ENCODE data around the gene C11orf71.

The C11orf71 gene

GRCh38 chr11:114400216-114400914, at the start of gene C11orf71, which contains the start of gene RBM7:
C11orf71 (minus strand) TSS chr11:114400511; CDS start chr11:114400331, 180 bp downstream.
RBM7 (plus strand) TSS chr11:114400666; CDS start chr11:114400672, 6 bp downstream.
- DNase-seq (ENCODE audit: low spot score), result peak; percentile 97

- no peak for DNase-seq (ENCODE audit: low spot score)
Observed at GRCh38 chr11:114449845-114450244, 49.5 kb upstream of the C11orf71 start.

- DNase-seq (ENCODE audit: low spot score), result no peak
Observed at GRCh38 chr11:114448749-114449482, 48.6 kb upstream of the C11orf71 start.

- DNase-seq (ENCODE audit: low spot score), result no peak
Observed at GRCh38 chr11:114447892-114448291, 47.6 kb upstream of the C11orf71 start.

GRCh38 chr11:114447444-114447843, 47.1 kb upstream of the C11orf71 start:
- no peak for DNase-seq (ENCODE audit: low spot score)

GRCh38 chr11:114442536-114442935, 42.2 kb upstream of the C11orf71 start:
- DNase-seq (ENCODE audit: low spot score), result no peak

GRCh38 chr11:114441921-114442320, 41.6 kb upstream of the C11orf71 start:
- no peak for DNase-seq (ENCODE audit: low spot score)

- DNase-seq (ENCODE audit: low spot score), result no peak
Observed at GRCh38 chr11:114440971-114441763, 40.9 kb upstream of the C11orf71 start.

GRCh38 chr11:114440121-114440860, 40.0 kb upstream of the C11orf71 start:
- DNase-seq (ENCODE audit: low spot score), result peak; percentile 38

- peak; percentile 99 for DNase-seq (ENCODE audit: low spot score)
Observed at GRCh38 chr11:114439229-114440120, 39.2 kb upstream of the C11orf71 start, which contains the start of gene REXO2. REXO2 (plus strand) TSS chr11:114439467; CDS start chr11:114439529, 62 bp downstream.

GRCh38 chr11:114438303-114438702, 38.0 kb upstream of the C11orf71 start:
- DNase-seq (ENCODE audit: low spot score), result no peak

GRCh38 chr11:114433376-114433775, 33.1 kb upstream of the C11orf71 start:
- no peak for DNase-seq (ENCODE audit: low spot score)

GRCh38 chr11:114432893-114433292, 32.6 kb upstream of the C11orf71 start:
- no peak for DNase-seq (ENCODE audit: low spot score)

- no peak for DNase-seq (ENCODE audit: low spot score)
Observed at GRCh38 chr11:114430290-114430689, 30.0 kb upstream of the C11orf71 start.

- DNase-seq (ENCODE audit: low spot score), result no peak
Observed at GRCh38 chr11:114426280-114426679, 26.0 kb upstream of the C11orf71 start.

- no peak for DNase-seq (ENCODE audit: low spot score)
Observed at GRCh38 chr11:114416441-114416961, 16.2 kb upstream of the C11orf71 start.

GRCh38 chr11:114413958-114414357, 13.6 kb upstream of the C11orf71 start:
- no peak for DNase-seq (ENCODE audit: low spot score)

GRCh38 chr11:114412946-114413345, 12.6 kb upstream of the C11orf71 start:
- no peak for DNase-seq (ENCODE audit: low spot score)

- DNase-seq (ENCODE audit: low spot score), result no peak
Observed at GRCh38 chr11:114401311-114401710, 1.0 kb upstream of the C11orf71 start.

GRCh38 chr11:114400915-114401223, 558 bp upstream of the C11orf71 start:
- DNase-seq (ENCODE audit: low spot score), result no peak

All from Ammon's horn (tissue), 1 donor.